ENCODE measurements around the gene MCOLN1.

- TF ChIP-seq CTCF (conservative IDR thresholded peaks at IDR 0.05; ENCODE audit: low read depth, low read length) (no peak), EZH2 (IDR thresholded peaks at IDR 0.05; ENCODE audit: low read length, unreplicated experiment) (no peak)
Observed at GRCh38 chr19:7505288-7505681, 17.1 kb upstream of the MCOLN1 start.

Data from PC-3 (cell line).